Activated CD4-positive, alpha-beta T cell treated with anti-CD3 and anti-CD28 coated beads for 48 hours (primary cell): Measurements from ENCODE around the gene TMEM72.

ENCODE experiments used
- DNase-seq: peaks from one replicate; pipeline ENCODE4 v3.0.0-alpha.2; 2020

The TMEM72 gene

GRCh38 chr10:44890696-44891563, 20.2 kb upstream of the TMEM72 start:
- no peak for DNase-seq

GRCh38 chr10:44891721-44892120, 19.4 kb upstream of the TMEM72 start:
- no peak for DNase-seq

GRCh38 chr10:44893604-44894468, 17.3 kb upstream of the TMEM72 start:
- no peak for DNase-seq

GRCh38 chr10:44894691-44895090, 16.4 kb upstream of the TMEM72 start:
- no peak for DNase-seq

GRCh38 chr10:44895280-44895679, 15.9 kb upstream of the TMEM72 start:
- DNase-seq: no peak

- DNase-seq: no peak
These were observed 14.1 kb upstream of the TMEM72 start for GRCh38 chr10:44897049-44897448.

GRCh38 chr10:44898665-44899064, 12.5 kb upstream of the TMEM72 start:
- DNase-seq: no peak

GRCh38 chr10:44899450-44900080, 11.6 kb upstream of the TMEM72 start:
- no peak for DNase-seq

GRCh38 chr10:44902941-44903545, 8.1 kb upstream of the TMEM72 start:
- no peak for DNase-seq

GRCh38 chr10:44906486-44906885, 4.7 kb upstream of the TMEM72 start:
- DNase-seq: no peak

GRCh38 chr10:44907556-44907955, 3.6 kb upstream of the TMEM72 start:
- DNase-seq: no peak

- DNase-seq: no peak
These were observed 2.9 kb upstream of the TMEM72 start for GRCh38 chr10:44908066-44908749.

GRCh38 chr10:44908936-44909630, 2.1 kb upstream of the TMEM72 start:
- no peak for DNase-seq

GRCh38 chr10:44909910-44910309, 1.2 kb upstream of the TMEM72 start:
- no peak for DNase-seq

- no peak for DNase-seq
These were observed 535 bp upstream of the TMEM72 start for GRCh38 chr10:44910602-44911001.

GRCh38 chr10:44911951-44912350, 814 bp downstream of the TMEM72 start:
- DNase-seq: no peak

- DNase-seq: peak; percentile 32
These were observed 2.4 kb downstream of the TMEM72 start for GRCh38 chr10:44913350-44914081.

GRCh38 chr10:44914891-44915290, 3.8 kb downstream of the TMEM72 start:
- no peak for DNase-seq

- DNase-seq: no peak
These were observed 5.3 kb downstream of the TMEM72 start for GRCh38 chr10:44916429-44916828.

- DNase-seq: no peak
These were observed 6.7 kb downstream of the TMEM72 start for GRCh38 chr10:44917848-44918247.

GRCh38 chr10:44920252-44920651, 9.1 kb downstream of the TMEM72 start:
- DNase-seq: no peak
